Retinal pigment epithelial cell (primary cell): ENCODE results near the gene LRRC4.

Source experiments
- DNase-seq: peaks from one replicate; pipeline ENCODE4 v3.0.0-alpha.2; 2010; ENCODE audit warnings: low read depth
- H3K4me3 ChIP-seq: 2 replicates; pipeline ENCODE4 v1.5.1; 2011; ENCODE audit warnings: mild to moderate bottlenecking, low read length, control low read depth, moderate library complexity
- TF ChIP-seq, protein P1 (sequence below): conservative IDR thresholded peaks from 2 replicates; pipeline ENCODE4 v1.5.1; 2011; ENCODE audit warnings: low read depth, low read length, control low read depth, inconsistent platforms

LRRC4 gene

DNA sequence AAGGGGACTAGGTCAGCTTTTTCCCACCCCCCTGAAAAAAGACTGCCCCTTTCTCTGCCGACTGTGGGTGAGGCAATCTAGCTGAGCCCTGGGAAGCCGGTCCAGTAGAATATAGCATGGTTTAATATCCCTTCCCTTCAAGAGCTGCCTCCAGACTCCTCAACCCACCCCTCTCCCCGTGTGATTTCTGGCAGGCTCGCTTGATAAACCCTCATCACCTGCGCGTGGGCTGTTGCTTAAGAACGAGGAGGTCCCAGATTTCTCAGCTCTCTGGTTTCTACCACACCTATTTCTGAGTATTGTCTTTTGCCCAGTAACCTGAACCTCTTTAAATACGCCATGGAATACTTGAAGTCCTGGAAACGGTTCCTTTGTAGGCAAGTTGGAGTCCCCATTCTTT is 2.0 kb upstream of the LRRC4 start:
- DNase-seq, result no peak
- no peak overlapping the region for H3K4me3 ChIP-seq
- TF ChIP-seq, protein P1, sequence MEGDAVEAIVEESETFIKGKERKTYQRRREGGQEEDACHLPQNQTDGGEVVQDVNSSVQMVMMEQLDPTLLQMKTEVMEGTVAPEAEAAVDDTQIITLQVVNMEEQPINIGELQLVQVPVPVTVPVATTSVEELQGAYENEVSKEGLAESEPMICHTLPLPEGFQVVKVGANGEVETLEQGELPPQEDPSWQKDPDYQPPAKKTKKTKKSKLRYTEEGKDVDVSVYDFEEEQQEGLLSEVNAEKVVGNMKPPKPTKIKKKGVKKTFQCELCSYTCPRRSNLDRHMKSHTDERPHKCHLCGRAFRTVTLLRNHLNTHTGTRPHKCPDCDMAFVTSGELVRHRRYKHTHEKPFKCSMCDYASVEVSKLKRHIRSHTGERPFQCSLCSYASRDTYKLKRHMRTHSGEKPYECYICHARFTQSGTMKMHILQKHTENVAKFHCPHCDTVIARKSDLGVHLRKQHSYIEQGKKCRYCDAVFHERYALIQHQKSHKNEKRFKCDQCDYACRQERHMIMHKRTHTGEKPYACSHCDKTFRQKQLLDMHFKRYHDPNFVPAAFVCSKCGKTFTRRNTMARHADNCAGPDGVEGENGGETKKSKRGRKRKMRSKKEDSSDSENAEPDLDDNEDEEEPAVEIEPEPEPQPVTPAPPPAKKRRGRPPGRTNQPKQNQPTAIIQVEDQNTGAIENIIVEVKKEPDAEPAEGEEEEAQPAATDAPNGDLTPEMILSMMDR, result no peak

DNA sequence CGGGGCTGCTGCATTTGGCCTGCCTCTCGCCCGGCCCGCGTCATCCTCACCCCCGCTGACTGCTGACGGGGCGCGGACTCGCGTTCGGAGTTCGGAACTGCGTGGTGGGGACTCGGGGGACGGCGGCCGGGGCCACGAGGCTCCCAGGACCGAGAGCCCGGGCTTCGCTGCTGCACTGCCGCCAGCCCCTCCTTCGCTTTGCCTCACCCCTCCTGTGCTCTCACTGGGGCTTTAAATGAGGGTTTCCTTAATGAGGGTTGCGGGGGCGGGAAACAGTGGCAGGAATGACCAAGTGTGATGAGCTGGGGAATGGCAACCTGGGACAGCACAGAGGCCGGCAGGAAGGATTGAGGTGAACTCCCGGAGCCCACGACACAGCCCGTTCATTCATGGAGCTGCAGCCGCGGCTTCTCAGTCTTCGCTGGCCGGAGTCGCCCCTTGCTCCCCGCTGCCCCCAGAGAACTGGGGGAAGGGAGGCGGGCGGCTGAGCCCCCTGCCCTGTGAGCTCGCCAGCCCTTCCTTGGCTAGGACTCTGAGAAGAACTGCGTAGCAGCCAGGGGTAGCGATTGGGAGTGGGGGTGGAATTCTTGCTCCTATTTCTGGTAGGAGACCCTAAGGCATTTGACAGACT is 1.5 kb upstream of the LRRC4 start:
- no peak for DNase-seq
- peak overlapping the region; percentile 47 for H3K4me3 ChIP-seq
- TF ChIP-seq, protein P1, result no peak

DNA sequence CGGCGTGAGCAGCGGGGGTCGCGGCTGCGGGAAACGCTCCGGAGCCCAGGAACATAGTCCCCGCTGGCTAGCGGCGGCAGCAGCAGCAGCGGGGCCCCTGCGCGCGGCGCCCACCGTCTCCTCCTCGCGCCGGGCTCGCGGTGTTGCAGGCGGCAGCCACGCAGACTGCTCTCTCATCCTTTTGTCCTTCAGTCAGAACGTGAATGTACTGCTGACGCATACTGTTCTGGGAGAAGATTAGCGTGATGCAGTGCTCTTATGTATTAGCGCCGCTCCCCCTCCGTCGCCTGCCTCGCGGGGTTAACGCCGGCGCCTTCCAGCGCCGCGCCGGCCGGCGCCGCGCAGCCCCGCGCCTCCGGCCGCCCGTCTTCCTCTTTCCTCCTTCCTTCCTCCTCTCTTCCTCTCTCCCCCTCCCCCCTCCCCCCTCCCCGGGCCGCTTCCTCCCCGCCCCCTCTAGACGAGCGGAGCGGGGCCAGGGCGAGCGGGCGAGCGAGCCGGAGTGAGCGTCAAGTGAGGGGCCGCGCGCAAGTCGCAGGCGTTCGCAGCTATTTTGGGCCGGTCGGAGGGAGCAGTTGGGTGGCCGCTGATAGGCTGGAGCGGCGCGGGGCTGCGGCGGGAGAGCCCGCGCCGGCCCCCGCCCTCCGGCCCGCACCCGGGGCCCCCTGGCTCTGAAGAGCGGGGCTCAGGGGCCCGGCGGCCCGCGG is 816 bp upstream of the LRRC4 start:
- TF ChIP-seq, protein P1, result peak; percentile 24
- DNase-seq, result peak; percentile 88
- peak overlapping the region; percentile 47 for H3K4me3 ChIP-seq

DNA sequence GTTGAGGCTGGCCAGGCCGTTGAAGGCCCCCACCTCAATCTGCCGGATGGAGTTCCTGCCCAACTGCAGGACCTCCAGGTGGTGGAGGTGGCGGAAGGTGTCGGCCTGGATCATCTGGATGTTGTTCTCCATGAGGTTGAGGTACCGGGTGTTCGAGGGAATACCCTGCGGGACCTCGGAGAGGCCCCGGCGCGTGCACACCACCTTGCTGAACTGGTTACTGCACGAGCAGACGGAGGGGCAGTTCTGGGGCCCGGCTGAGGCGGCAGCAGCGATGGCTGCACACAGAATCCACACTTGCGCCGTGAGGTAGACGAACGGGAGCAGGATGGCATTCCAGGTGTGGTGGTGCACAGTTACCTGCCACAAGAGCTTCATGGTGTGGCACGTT is 979 bp downstream of the LRRC4 start:
- peak overlapping the region; percentile 55 for H3K4me3 ChIP-seq
- no peak for DNase-seq
- TF ChIP-seq, protein P1, result no peak

DNA sequence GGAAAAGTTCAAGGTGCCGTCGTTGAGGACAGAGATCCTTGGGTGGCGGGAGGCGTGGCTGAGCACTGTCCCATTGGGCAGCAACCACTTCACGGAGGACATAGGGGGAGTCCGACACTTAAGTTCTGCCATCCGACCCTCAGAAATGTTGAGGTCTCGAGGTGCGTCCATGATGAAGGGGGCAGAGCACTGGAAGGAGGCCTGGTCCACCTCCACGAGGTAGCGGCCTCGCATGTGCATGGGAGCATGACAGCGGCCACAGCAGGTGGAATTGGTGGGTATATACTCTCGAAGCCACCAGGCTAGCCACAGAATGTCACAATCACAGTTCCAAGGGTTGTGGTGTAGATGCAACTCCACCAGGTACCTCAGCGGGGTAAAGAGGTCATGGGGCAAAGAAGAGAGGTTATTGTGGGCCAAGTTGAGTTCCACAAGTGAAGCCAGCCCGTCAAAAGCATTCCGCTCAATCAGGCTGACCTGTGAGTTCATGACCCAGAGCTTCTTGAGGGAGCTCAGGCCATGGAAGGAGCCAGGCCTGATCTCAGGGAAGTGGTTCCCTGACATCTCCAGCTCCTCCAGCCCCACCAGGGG is 1.7 kb downstream of the LRRC4 start:
- no peak for DNase-seq
- TF ChIP-seq, protein P1, result no peak
- H3K4me3 ChIP-seq, result no peak overlapping the region

DNA sequence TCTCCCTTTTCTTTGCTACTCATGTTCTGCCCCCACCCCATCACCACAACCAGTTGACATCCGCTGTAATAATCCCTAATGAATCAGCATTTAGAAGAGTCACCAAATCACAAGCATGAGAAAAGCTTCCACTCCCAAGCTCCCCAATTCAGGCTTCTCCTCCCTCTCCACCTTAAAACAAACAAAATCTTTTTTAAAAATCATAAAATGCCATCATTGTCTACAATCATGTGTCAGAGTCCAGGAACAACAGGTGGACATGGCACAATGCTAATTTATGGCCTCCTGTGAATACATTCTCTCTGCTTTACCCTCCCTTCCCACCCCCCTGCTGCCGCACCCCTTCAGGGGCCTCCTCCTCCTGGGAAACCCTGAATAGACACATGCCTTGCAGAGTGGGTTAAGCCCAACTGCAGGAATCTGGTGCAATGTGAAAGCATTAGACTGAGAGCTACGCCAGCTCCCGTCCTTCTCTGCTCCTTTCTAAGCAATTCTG is 3.7 kb downstream of the LRRC4 start:
- DNase-seq, result no peak
- TF ChIP-seq, protein P1, result no peak
- peak overlapping the region; percentile 5 for H3K4me3 ChIP-seq

DNA sequence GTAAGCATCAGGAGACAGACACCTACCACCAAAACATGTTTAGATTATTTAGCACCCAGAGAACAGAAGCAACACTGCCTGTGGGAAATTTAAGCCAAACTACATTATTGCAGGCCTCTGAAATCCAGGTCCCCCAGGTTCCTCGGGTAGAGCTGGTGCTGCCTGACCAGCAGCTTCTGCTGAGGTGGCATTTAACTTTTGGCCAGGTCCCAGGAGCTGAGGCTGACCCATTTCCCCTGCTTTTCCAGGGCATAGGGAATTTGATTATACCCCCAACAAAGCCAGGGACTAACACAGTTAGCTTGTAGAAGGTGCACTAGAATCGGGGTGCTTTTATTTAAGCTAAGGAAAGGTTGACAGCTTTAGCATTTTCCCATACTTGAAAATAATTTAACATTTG is 4.7 kb downstream of the LRRC4 start:
- DNase-seq, result no peak
- no peak overlapping the region for H3K4me3 ChIP-seq
- TF ChIP-seq, protein P1, result no peak
